CD14-positive monocyte (primary cell): Measurements from ENCODE around the gene COG7. TPM values are rescaled to one million over a fixed set of nuclear protein-coding genes. Genes with fewer than 3 reads are reported as not detected.
A peak's percentile ranks its signal among the peaks of the same experiment; 100 is the strongest.

Experiments used
- DNase-seq, 3 donors: peaks; one replicate each; pipeline ENCODE4 v3.0.0-alpha.2; 2011 to 2022
- H2AFZ ChIP-seq: 2 replicates; pipeline ENCODE4 v1.6.0; 2012; ENCODE audit warnings: mild to moderate bottlenecking, low read depth, low read length, inconsistent platforms; ENCODE audit not compliant: insufficient read depth, poor library complexity, severe bottlenecking
- H3K27ac ChIP-seq, 2 donors: 1 replicate in 1 of 2; 2 replicates in 1 of 2; pipeline ENCODE4 v1.5.1; 2012 to 2013; ENCODE audit warnings: low read length in 2 of 2, control low read depth in 1 of 2, inconsistent platforms in 1 of 2, low read depth in 1 of 2, mild to moderate bottlenecking in 1 of 2
- H3K27me3 ChIP-seq, 2 donors: one replicate each; pipeline versions ENCODE4 v1.6.0 to v1.6.1; 2011 to 2013; ENCODE audit warnings: low read length in 2 of 2; ENCODE audit not compliant: control insufficient read depth in 2 of 2, insufficient read depth in 2 of 2
- H3K36me3 ChIP-seq, 2 donors: replicated peaks in 1 of 2; 1 replicate in 1 of 2; 2 replicates in 1 of 2; pipeline versions ENCODE4 v1.5.1 to v1.6.1; 2012 to 2013; ENCODE audit warnings: low read length in 2 of 2, control low read depth in 1 of 2, inconsistent platforms in 1 of 2, mild to moderate bottlenecking in 1 of 2; ENCODE audit not compliant: insufficient read depth in 2 of 2, control insufficient read depth in 1 of 2
- H3K4me1 ChIP-seq, 2 donors: 1 replicate in 1 of 2; 2 replicates in 1 of 2; pipeline versions ENCODE4 v1.5.1 to v1.6.1; 2012 to 2013; ENCODE audit warnings: low read length in 2 of 2, control low read depth in 1 of 2, inconsistent platforms in 1 of 2, mild to moderate bottlenecking in 1 of 2, moderate library complexity in 1 of 2; ENCODE audit not compliant: insufficient read depth in 2 of 2, control insufficient read depth in 1 of 2
- H3K4me2 ChIP-seq: replicated peaks from 2 replicates; pipeline ENCODE3; 2012; ENCODE audit warnings: low read length, moderate library complexity, mild to moderate bottlenecking; ENCODE audit not compliant: poor library complexity, severe bottlenecking; ENCODE audit errors: extremely low read depth
- H3K4me3 ChIP-seq, 3 experiments: fragments of 200-600 bp in 1 of 3; sonication (generic) in 1 of 3; replicated peaks in 1 of 3; 1 replicate in 2 of 3; 2 replicates in 1 of 3; pipeline ENCODE4 v1.5.1; 2011 to 2013; ENCODE audit warnings: low read length in 3 of 3, mild to moderate bottlenecking in 3 of 3, control low read depth in 2 of 3, low read depth in 2 of 3, inconsistent platforms in 1 of 3, moderate library complexity in 1 of 3
- H3K79me2 ChIP-seq: 2 replicates; pipeline ENCODE4 v1.6.0; 2012; ENCODE audit warnings: mild to moderate bottlenecking, control low read depth, inconsistent platforms, low read length, moderate library complexity; ENCODE audit not compliant: insufficient read depth
- H3K9ac ChIP-seq: 2 replicates; pipeline ENCODE4 v1.6.0; 2017; ENCODE audit warnings: low read length, mild to moderate bottlenecking; ENCODE audit not compliant: insufficient read depth, poor library complexity, severe bottlenecking
- H3K9me3 ChIP-seq, 2 donors: replicated peaks in 1 of 2; 1 replicate in 1 of 2; 2 replicates in 1 of 2; pipeline versions ENCODE4 v1.5.1 to v1.6.1; 2012 to 2013; ENCODE audit warnings: low read length in 2 of 2, control low read depth in 1 of 2; ENCODE audit not compliant: control insufficient read depth in 1 of 2, insufficient read depth in 1 of 2
- H4K20me1 ChIP-seq: 2 replicates; pipeline ENCODE4 v1.6.0; 2012; ENCODE audit warnings: mild to moderate bottlenecking, low read length, control low read depth, moderate library complexity; ENCODE audit not compliant: insufficient read depth
- H3K27ac Mint-ChIP-seq, 7 donors: one replicate each; pipeline ENCODE4 v1.8.0; 2020; ENCODE audit warnings: mild to moderate bottlenecking in 7 of 7, mixed read lengths in 7 of 7, moderate library complexity in 6 of 7, inconsistent platforms in 2 of 7
- H3K27me3 Mint-ChIP-seq, 3 donors: one replicate each; pipeline ENCODE4 v1.8.0; 2021 to 2022; ENCODE audit warnings: low read depth in 3 of 3, mild to moderate bottlenecking in 3 of 3, mixed read lengths in 3 of 3, moderate library complexity in 3 of 3, inconsistent platforms in 1 of 3
- H3K36me3 Mint-ChIP-seq, 2 donors: one replicate each; pipeline ENCODE4 v1.8.0; 2020; ENCODE audit warnings: mixed read lengths in 2 of 2, inconsistent platforms in 1 of 2, mild to moderate bottlenecking in 1 of 2
- H3K4me1 Mint-ChIP-seq: one replicate; pipeline ENCODE4 v1.8.0; 2020; ENCODE audit warnings: mild to moderate bottlenecking, mixed read lengths
- H3K4me3 Mint-ChIP-seq, 2 donors: one replicate each; pipeline ENCODE4 v1.8.0; 2020; ENCODE audit warnings: mild to moderate bottlenecking in 2 of 2, mixed read lengths in 2 of 2, moderate library complexity in 1 of 2
- H3K9me3 Mint-ChIP-seq, 7 donors: one replicate each; pipeline ENCODE4 v1.8.0; 2020 to 2022; ENCODE audit warnings: mixed read lengths in 7 of 7, mild to moderate bottlenecking in 6 of 7, moderate library complexity in 6 of 7, inconsistent platforms in 2 of 7
- CTCF ChIP-seq: fragments of 200-600 bp; IDR thresholded peaks from one replicate; pipeline ENCODE4 v1.8.0; 2022; ENCODE audit warnings: antibody characterized with exemption, mild to moderate bottlenecking
- WGBS: methylation state at CpG from one replicate; pipeline ENCODE4 v1.1.5; 2013; ENCODE audit warnings: missing lambda C conversion rate; ENCODE audit not compliant: insufficient coverage; 5-methylcytosine and 5-hydroxymethylcytosine counted together
- intact Hi-C, 2 donors: fragments of 100-400 bp; cut with micrococcal nuclease; formaldehyde crosslinking; loops; one replicate each; pipeline versions ENCODE4 v1.15.0 to v1.15.1; 2023
- polyA plus RNA-seq, 3 donors: library from polyadenylated mRNA; depleted of rRNA in 1 of 3; unstranded in 2 of 3; stranded (reverse) in 1 of 3; fragments of 300-500 nt in 2 of 3; fragments of >200 nt in 1 of 3; fragmentation: Illumina TruSeq in 2 of 3; gene quantifications; 1 replicate in 2 of 3; 2 replicates in 1 of 3; pipeline ENCODE4 v1.2.3, GENCODE V29; 2012 to 2021

COG7 gene
- polyA plus RNA-seq, 3 donors, result 6.6 to 28.8 (median 8.0) TPM

GRCh38 chr16:23496821-23497542 lies 44.0 kb upstream of the COG7 start:
- H3K4me2 ChIP-seq, result peak overlapping the region; percentile 46
- peak overlapping the region; percentile 2 for H3K9ac ChIP-seq
- peaks cover 0 to 1% (median 0%) of the 10 kb centered on the region in 7 donors for H3K9me3 Mint-ChIP-seq
- H3K9me3 ChIP-seq, result no peaks in the 10 kb centered on the region
- peaks cover 41 to 42% of the 10 kb centered on the region in 2 donors for H3K4me1 ChIP-seq
- peak overlapping the region; percentile 73 to 94 (median 89) for H3K27ac Mint-ChIP-seq
- peak in 2 of 3 donors; percentile 23 to 49 for DNase-seq
- H2AFZ ChIP-seq, result no peak overlapping the region
- peaks cover 55 to 56% of the 10 kb centered on the region in 2 donors for H3K36me3 Mint-ChIP-seq
- TF ChIP-seq CTCF, result no peak
- H3K27me3 Mint-ChIP-seq, result no peaks in the 10 kb centered on the region
- H3K27ac ChIP-seq, result peak overlapping the region; percentile 60 to 69
- H3K4me3 ChIP-seq, result peak overlapping the region in 1 of 3 experiments; percentile 31
- H3K27me3 ChIP-seq, result no peaks in the 10 kb centered on the region
- peaks cover 35 to 42% of the 10 kb centered on the region in 2 donors for H3K36me3 ChIP-seq
- intact Hi-C loops, result loop anchor here in 1 of 2 donors (10.0 kb wide), 1 partner anchor 48 kb away; no protein-coding TSS in a partner anchor
- peaks cover 42% of the 10 kb centered on the region for H3K4me1 Mint-ChIP-seq
- peaks cover 95% of the 10 kb centered on the region for H3K79me2 ChIP-seq
- peaks cover 63% of the 10 kb centered on the region for H4K20me1 ChIP-seq
- H3K4me3 Mint-ChIP-seq, result peak overlapping the region; percentile 63 to 80
- WGBS, result 76% methylated on average over 4 of the region's 12 CpGs

- Histone ChIP-seq H3K9ac (no peak overlapping the region), H4K20me1 (peaks cover 52% of the 10 kb centered on the region), H3K79me2 (peaks cover 86% of the 10 kb centered on the region), H3K36me3 (peaks cover 48 to 52% of the 10 kb centered on the region in 2 donors), H3K27me3 (no peaks in the 10 kb centered on the region), H3K9me3 (no peaks in the 10 kb centered on the region), H3K4me1 (peaks cover 28 to 29% of the 10 kb centered on the region in 2 donors), H3K4me2 (no peak overlapping the region), H3K4me3 (no peak overlapping the region), H3K27ac (peak overlapping the region in 1 of 2 donors; percentile 55), H2AFZ (no peak overlapping the region)
- H3K27me3 Mint-ChIP-seq, result no peaks in the 10 kb centered on the region
- H3K36me3 Mint-ChIP-seq, result peaks cover 60 to 64% of the 10 kb centered on the region in 2 donors
- intact Hi-C loops, result loop anchor here in 1 of 2 donors (10.0 kb wide), 1 partner anchor 49 kb away; no protein-coding TSS in a partner anchor
- no peak for TF ChIP-seq CTCF
- no CpG with 5 or more reads among the region's 4 CpGs for WGBS
- H3K4me3 Mint-ChIP-seq, result no peak overlapping the region
- peaks cover 0 to 1% (median 0%) of the 10 kb centered on the region in 7 donors for H3K9me3 Mint-ChIP-seq
- H3K4me1 Mint-ChIP-seq, result peaks cover 29% of the 10 kb centered on the region
- no peak for DNase-seq
- peak overlapping the region in 4 of 7 donors; percentile 16 to 92 (median 87) for H3K27ac Mint-ChIP-seq
Measured at GRCh38 chr16:23495671-23496070, 42.7 kb upstream of the COG7 start.
